Neural progenitor cell (in vitro differentiated cells): ENCODE results near the gene NAA16. TPM values are rescaled to one million over a fixed set of nuclear protein-coding genes. Genes with fewer than 3 reads are reported as not detected.

Experiments used
- DNase-seq: peaks from one replicate; pipeline ENCODE4 v3.0.0-alpha.2; 2016; ENCODE audit warnings: low spot score
- H2AFZ ChIP-seq: fragments of 200-600 bp; sonication (generic); replicated peaks from 2 replicates; pipeline ENCODE4 v1.6.1; 2016; ENCODE audit warnings: antibody characterized with exemption
- H3F3A ChIP-seq: fragments of 200-600 bp; sonication (generic); 2 replicates; pipeline ENCODE4 v1.6.1; 2016; ENCODE audit warnings: antibody characterized with exemption, low read depth
- H3K27ac ChIP-seq: fragments of 200-600 bp; sonication (generic); 2 replicates; pipeline ENCODE4 v1.5.1; 2016; ENCODE audit warnings: mild to moderate bottlenecking
- H3K27me3 ChIP-seq: fragments of 200-600 bp; sonication (generic); 2 replicates; pipeline ENCODE4 v1.6.1; 2016; ENCODE audit warnings: mild to moderate bottlenecking, moderate library complexity
- H3K36me3 ChIP-seq: fragments of 200-600 bp; sonication (generic); 2 replicates; pipeline ENCODE4 v1.5.1; 2016
- H3K4me1 ChIP-seq: fragments of 200-600 bp; sonication (generic); 2 replicates; pipeline ENCODE4 v1.6.1; 2016; ENCODE audit warnings: mixed run types
- H3K4me2 ChIP-seq: fragments of 200-600 bp; sonication (generic); 2 replicates; pipeline ENCODE4 v1.6.1; 2016
- H3K4me3 ChIP-seq: fragments of 200-600 bp; sonication (generic); 2 replicates; pipeline ENCODE4 v1.5.1; 2016
- H3K79me2 ChIP-seq: fragments of 200-600 bp; sonication (generic); 2 replicates; pipeline ENCODE4 v1.6.1; 2016; ENCODE audit warnings: low read depth
- H3K9ac ChIP-seq: fragments of 200-600 bp; sonication (generic); 2 replicates; pipeline ENCODE4 v1.6.1; 2016
- H3K9me3 ChIP-seq: fragments of 200-600 bp; sonication (generic); 2 replicates; pipeline ENCODE4 v1.5.1; 2016; ENCODE audit warnings: low read depth
- H4K20me1 ChIP-seq: fragments of 200-600 bp; sonication (generic); 2 replicates; pipeline ENCODE4 v1.6.1; 2016; ENCODE audit warnings: low read depth
- H3K27ac Mint-ChIP-seq: 3 replicates; pipeline ENCODE4 v1.8.0; 2021; ENCODE audit warnings: mixed read lengths
- H3K27me3 Mint-ChIP-seq: 2 replicates; pipeline ENCODE4 v1.8.0; 2022; ENCODE audit warnings: low read depth, mild to moderate bottlenecking, inconsistent platforms, moderate library complexity, mixed read lengths; ENCODE audit not compliant: insufficient read depth
- H3K36me3 Mint-ChIP-seq: 3 replicates; pipeline ENCODE4 v1.8.0; 2021; ENCODE audit warnings: mixed read lengths
- H3K4me1 Mint-ChIP-seq: 3 replicates; pipeline ENCODE4 v1.8.0; 2021; ENCODE audit warnings: mixed read lengths
- H3K4me3 Mint-ChIP-seq: 3 replicates; pipeline ENCODE4 v1.8.0; 2021; ENCODE audit warnings: mild to moderate bottlenecking, moderate library complexity, mixed read lengths
- H3K9me3 Mint-ChIP-seq: 3 replicates; pipeline ENCODE4 v1.8.0; 2020; ENCODE audit warnings: mixed read lengths
- EZH2 ChIP-seq: fragments of 200-600 bp; sonication (generic); IDR thresholded peaks from 2 replicates; pipeline ENCODE4 v1.6.1; 2017; ENCODE audit warnings: antibody characterized with exemption, mild to moderate bottlenecking, moderate library complexity
- EZH2phosphoT487 ChIP-seq: fragments of 200-600 bp; sonication (generic); IDR thresholded peaks from 2 replicates; pipeline ENCODE4 v1.6.1; 2017; ENCODE audit warnings: antibody characterized with exemption
- total RNA-seq: library from RNA; depleted of rRNA; stranded (reverse); fragments of >200 nt; gene quantifications from 2 replicates; pipeline ENCODE4 v1.2.3, GENCODE V29; 2015; ENCODE audit warnings: low replicate concordance
- TF ChIP-seq, protein P1 (sequence below): fragments of 200-600 bp; sonication (generic); IDR thresholded peaks from 2 replicates; pipeline ENCODE4 v1.5.1; 2017; ENCODE audit warnings: antibody characterized with exemption, mild to moderate bottlenecking

The NAA16 gene
- total RNA-seq, 1 donor from 2014 or later, result 45.3 TPM

DNA sequence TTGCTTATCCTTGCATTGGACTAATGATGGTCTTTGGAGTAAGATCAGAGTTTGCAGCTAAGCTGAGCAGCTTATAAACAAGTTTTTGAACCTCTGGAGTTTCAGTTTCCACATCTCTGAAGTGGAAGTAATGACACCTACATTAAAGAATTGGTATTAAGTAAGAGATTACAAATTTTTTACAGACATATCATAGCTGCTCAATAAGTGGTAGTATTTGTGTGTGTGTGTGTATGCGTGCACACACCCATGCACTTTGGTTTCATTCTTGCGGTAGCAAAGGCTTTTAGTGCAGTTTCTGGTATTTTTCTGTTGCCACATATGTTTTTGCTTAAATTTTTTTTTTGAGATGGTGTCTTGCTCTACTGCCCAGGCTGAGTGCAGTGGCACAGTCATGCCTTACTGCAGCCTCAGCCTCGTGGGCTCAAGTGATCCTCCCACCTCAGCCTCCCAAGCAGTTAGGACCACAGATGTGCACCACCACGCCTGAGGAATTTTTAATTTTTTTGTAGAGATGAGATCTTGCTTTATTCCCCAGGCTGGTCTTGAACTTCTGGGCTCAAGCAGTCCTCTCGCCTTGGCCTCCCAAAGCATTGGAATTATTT, 4.5 kb downstream of the NAA16 start:
- peaks cover 32% of the 10 kb centered on the region for H3K4me1 Mint-ChIP-seq
- H3K4me3 Mint-ChIP-seq, result peak overlapping the region; percentile 7
- peak overlapping the region; percentile 84 for H3K4me3 ChIP-seq

DNA sequence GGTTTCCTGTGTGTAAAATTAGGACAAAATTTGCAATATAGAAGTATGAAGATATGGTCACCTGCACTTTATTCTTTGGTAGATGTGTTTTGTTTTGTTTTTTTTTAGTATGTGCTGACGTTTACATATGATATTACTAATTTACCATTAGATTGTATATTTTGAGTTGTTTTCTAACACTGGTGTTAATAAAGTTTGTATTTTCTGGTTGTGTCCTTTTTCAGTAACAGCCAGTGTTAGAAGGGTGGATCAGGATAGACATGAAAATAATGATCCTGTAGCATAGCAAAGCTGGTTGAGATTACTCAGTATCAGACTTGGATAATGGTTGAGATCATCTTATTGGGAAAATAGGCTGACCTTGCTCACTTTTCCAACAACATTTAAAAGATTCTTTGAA, 6.2 kb downstream of the NAA16 start:
- peaks cover 2% of the 10 kb centered on the region for H3K27me3 Mint-ChIP-seq
- Histone ChIP-seq H3F3A (peaks cover 21% of the 10 kb centered on the region), H3K9ac (no peak overlapping the region), H3K79me2 (peaks cover 100% of the 10 kb centered on the region), H3K27ac (no peak overlapping the region), H3K36me3 (peaks cover 6% of the 10 kb centered on the region), H4K20me1 (peaks cover 85% of the 10 kb centered on the region), H3K9me3 (no peaks in the 10 kb centered on the region), H3K27me3 (no peaks in the 10 kb centered on the region), H2AFZ (no peak overlapping the region), H3K4me1 (peaks cover 25% of the 10 kb centered on the region), H3K4me3 (no peak overlapping the region), H3K4me2 (peak overlapping the region; percentile 29)
- H3K27ac Mint-ChIP-seq, result no peak overlapping the region
- H3K9me3 Mint-ChIP-seq, result no peaks in the 10 kb centered on the region
- H3K4me3 Mint-ChIP-seq, result no peak overlapping the region
- H3K4me1 Mint-ChIP-seq, result peaks cover 29% of the 10 kb centered on the region
- H3K36me3 Mint-ChIP-seq, result peaks cover 43% of the 10 kb centered on the region
- no peak for DNase-seq
- TF ChIP-seq, protein P1, sequence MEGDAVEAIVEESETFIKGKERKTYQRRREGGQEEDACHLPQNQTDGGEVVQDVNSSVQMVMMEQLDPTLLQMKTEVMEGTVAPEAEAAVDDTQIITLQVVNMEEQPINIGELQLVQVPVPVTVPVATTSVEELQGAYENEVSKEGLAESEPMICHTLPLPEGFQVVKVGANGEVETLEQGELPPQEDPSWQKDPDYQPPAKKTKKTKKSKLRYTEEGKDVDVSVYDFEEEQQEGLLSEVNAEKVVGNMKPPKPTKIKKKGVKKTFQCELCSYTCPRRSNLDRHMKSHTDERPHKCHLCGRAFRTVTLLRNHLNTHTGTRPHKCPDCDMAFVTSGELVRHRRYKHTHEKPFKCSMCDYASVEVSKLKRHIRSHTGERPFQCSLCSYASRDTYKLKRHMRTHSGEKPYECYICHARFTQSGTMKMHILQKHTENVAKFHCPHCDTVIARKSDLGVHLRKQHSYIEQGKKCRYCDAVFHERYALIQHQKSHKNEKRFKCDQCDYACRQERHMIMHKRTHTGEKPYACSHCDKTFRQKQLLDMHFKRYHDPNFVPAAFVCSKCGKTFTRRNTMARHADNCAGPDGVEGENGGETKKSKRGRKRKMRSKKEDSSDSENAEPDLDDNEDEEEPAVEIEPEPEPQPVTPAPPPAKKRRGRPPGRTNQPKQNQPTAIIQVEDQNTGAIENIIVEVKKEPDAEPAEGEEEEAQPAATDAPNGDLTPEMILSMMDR, result no peak
- no peak for TF ChIP-seq EZH2phosphoT487
- TF ChIP-seq EZH2, result no peak

More for the DNA sequence above, 4.5 kb downstream of the NAA16 start:
- Histone ChIP-seq H2AFZ (no peak overlapping the region), H3F3A (peaks cover 25% of the 10 kb centered on the region), H3K79me2 (peaks cover 96% of the 10 kb centered on the region), H4K20me1 (peaks cover 79% of the 10 kb centered on the region), H3K9me3 (no peaks in the 10 kb centered on the region), H3K36me3 (peaks cover 6% of the 10 kb centered on the region), H3K4me1 (peaks cover 29% of the 10 kb centered on the region), H3K4me2 (peak overlapping the region; percentile 84), H3K27me3 (no peaks in the 10 kb centered on the region), H3K9ac (no peak overlapping the region), H3K27ac (peak overlapping the region; percentile 74)
- Mint-ChIP-seq H3K27me3 (peaks cover 2% of the 10 kb centered on the region), H3K27ac (no peak overlapping the region), H3K36me3 (peaks cover 30% of the 10 kb centered on the region), H3K9me3 (no peaks in the 10 kb centered on the region)
- no peak for DNase-seq
- TF ChIP-seq, protein P1, result no peak
- no peak for TF ChIP-seq EZH2
- no peak for TF ChIP-seq EZH2phosphoT487

DNA sequence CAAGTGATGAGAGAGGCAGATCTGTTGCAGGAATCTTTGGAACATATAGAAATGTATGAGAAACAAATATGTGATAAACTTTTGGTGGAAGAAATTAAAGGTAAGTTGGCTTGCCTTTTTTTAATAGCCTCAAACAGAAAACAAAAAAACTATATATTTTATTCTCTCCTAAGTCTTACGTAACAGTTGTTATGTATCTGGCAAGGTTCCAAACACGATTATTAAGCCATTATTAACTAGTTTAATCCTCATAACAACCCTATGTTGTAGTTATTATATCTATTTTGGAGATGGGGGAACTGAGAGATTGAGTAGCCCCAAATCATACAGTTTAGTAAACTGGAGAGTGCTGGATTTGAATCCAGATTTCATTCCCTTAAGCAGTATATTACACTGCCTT, 14.7 kb downstream of the NAA16 start:
- Histone ChIP-seq H4K20me1 (peaks cover 37% of the 10 kb centered on the region), H3K79me2 (peaks cover 66% of the 10 kb centered on the region), H3K9ac (no peak overlapping the region), H3K4me3 (no peak overlapping the region), H2AFZ (no peak overlapping the region), H3K36me3 (peaks cover 29% of the 10 kb centered on the region), H3K4me1 (no peaks in the 10 kb centered on the region), H3K4me2 (no peak overlapping the region), H3K27ac (no peak overlapping the region), H3K9me3 (no peaks in the 10 kb centered on the region), H3K27me3 (no peaks in the 10 kb centered on the region), H3F3A (no peaks in the 10 kb centered on the region)
- no peak overlapping the region for H3K27ac Mint-ChIP-seq
- DNase-seq, result no peak
- H3K4me1 Mint-ChIP-seq, result peaks cover 9% of the 10 kb centered on the region
- TF ChIP-seq EZH2phosphoT487 (no peak), EZH2 (no peak)
- TF ChIP-seq, protein P1, result no peak
- H3K9me3 Mint-ChIP-seq, result no peaks in the 10 kb centered on the region
- H3K36me3 Mint-ChIP-seq, result peaks cover 27% of the 10 kb centered on the region
- H3K4me3 Mint-ChIP-seq, result no peak overlapping the region
- H3K27me3 Mint-ChIP-seq, result no peaks in the 10 kb centered on the region
